Activated CD8-positive, alpha-beta T cell treated with anti-CD3 and anti-CD28 coated beads, Interleukin-2, amount 10 ng/mL, durations not matched to agents 7 days and 5 days (primary cell): Measurements from ENCODE around the gene MTMR10. TPM values are rescaled to one million over a fixed set of nuclear protein-coding genes. Genes with fewer than 3 reads are reported as not detected.

Experiments used
- ATAC-seq: fragments of 150-1000 bp; cut with Tn5 transposase; one replicate; pipeline ENCODE4 v1.10.0; 2021; ENCODE audit warnings: moderate library complexity
- CTCF ChIA-PET: fragments of 350-600 bp; sonication (Branson Sonifier 250); formaldehyde crosslinking; loops from one replicate; lab custom pipeline; 2021; ENCODE audit warnings: antibody characterized with exemption; lab: Charles Lee
- POLR2A ChIA-PET: fragments of 350-600 bp; sonication (Branson Sonifier 250); formaldehyde crosslinking; loops from one replicate; lab custom pipeline; 2021; ENCODE audit warnings: antibody characterized with exemption; lab: Charles Lee
- DNase-seq: peaks from one replicate; pipeline ENCODE4 v3.0.0-alpha.2; 2020
- H3K27ac Mint-ChIP-seq: one replicate; pipeline ENCODE4 v1.8.0; 2021; ENCODE audit warnings: mild to moderate bottlenecking, mixed read lengths
- H3K27me3 Mint-ChIP-seq: one replicate; pipeline ENCODE4 v1.8.0; 2021; ENCODE audit warnings: low read depth, mixed read lengths
- H3K36me3 Mint-ChIP-seq: one replicate; pipeline ENCODE4 v1.8.0; 2021; ENCODE audit warnings: low read depth, mixed read lengths
- H3K4me1 Mint-ChIP-seq: one replicate; pipeline ENCODE4 v1.8.0; 2021; ENCODE audit warnings: low read depth, mixed read lengths
- H3K4me3 Mint-ChIP-seq: one replicate; pipeline ENCODE4 v1.8.0; 2021; ENCODE audit warnings: mild to moderate bottlenecking, mixed read lengths
- H3K9me3 Mint-ChIP-seq: one replicate; pipeline ENCODE4 v1.8.0; 2022; ENCODE audit warnings: mixed read lengths; ENCODE audit not compliant: insufficient read depth
- total RNA-seq, 2 experiments: library from RNA; stranded (reverse); gene quantifications; one replicate each; pipeline ENCODE4 v1.2.3, GENCODE V29; 2021

The MTMR10 gene, protein sequence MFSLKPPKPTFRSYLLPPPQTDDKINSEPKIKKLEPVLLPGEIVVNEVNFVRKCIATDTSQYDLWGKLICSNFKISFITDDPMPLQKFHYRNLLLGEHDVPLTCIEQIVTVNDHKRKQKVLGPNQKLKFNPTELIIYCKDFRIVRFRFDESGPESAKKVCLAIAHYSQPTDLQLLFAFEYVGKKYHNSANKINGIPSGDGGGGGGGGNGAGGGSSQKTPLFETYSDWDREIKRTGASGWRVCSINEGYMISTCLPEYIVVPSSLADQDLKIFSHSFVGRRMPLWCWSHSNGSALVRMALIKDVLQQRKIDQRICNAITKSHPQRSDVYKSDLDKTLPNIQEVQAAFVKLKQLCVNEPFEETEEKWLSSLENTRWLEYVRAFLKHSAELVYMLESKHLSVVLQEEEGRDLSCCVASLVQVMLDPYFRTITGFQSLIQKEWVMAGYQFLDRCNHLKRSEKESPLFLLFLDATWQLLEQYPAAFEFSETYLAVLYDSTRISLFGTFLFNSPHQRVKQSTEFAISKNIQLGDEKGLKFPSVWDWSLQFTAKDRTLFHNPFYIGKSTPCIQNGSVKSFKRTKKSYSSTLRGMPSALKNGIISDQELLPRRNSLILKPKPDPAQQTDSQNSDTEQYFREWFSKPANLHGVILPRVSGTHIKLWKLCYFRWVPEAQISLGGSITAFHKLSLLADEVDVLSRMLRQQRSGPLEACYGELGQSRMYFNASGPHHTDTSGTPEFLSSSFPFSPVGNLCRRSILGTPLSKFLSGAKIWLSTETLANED
- total RNA-seq, result 10 to 100 TPM; 21.9 to 22.3 TPM

DNA sequence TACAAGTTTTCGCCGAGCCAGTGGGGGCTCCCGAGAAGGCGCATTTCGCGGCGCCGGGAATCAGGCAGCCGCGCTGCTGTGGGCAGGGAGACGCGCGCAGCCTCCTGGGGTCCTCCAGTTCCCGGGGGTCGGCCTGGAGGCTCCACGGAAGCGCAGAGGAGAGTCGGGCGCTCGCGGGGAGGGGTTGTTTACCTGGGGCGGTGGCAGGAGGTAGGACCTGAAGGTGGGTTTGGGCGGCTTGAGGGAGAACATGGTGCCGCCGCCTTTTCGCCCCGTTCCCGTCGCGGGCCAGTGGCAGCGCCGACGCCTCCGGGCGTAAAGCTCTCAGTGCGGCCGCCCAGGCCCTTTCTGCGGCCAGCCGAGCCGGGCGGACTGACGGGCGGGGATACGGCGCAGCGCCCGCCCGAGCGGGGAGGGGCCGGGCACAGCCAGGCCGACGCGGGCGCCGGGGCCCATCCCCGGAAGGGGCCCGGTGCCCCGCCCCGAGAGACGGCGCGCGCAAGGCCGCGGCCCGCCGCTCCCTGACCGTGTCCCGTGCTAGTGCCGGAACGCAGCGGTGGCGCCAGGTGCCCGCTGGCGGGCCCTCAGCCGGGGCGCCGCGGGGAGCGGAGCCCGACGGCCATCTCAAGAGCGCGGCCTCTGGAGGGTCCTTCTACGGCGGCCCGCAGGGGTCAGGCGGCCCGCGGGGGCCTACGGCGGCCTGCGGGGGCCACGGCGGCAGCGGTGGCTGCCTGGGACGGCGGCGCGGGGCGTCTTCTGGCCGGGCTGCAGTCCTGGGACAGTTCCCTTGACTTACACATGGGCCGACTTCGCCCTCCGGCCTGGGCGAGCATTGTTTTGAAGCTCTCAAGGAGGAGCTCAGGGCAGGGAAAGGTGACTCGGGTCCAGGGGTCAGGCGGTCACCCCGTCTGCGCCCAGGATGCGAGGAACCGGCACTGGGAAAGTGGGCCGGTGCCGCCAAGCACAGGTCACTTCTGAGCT is at the start of gene MTMR10:
TSS of gene MTMR10 (minus strand) at position 374 of the 981 bp plus-strand sequence. CDS start at position 252, 122 bp downstream.
- ATAC-seq (peak; percentile 96), DNase-seq (peak; percentile 74)
- H3K27me3 Mint-ChIP-seq, result peaks cover 6% of the 10 kb centered on the region
- H3K36me3 Mint-ChIP-seq, result peaks cover 16% of the 10 kb centered on the region
- ChIA-PET POLR2A (interaction anchor here (0.6 to 2.0 kb wide), 12 partner anchors 10 to 164 kb away, joined by 3 to 10 read pairs (median 4); no protein-coding TSS in a partner anchor), CTCF (interaction anchor here (1.0 to 1.8 kb wide), 3 partner anchors 12 to 499 kb away, joined by 3 to 6 read pairs (median 3); no protein-coding TSS in a partner anchor)
- peak within 1 kb of the TSS; percentile 91 for H3K27ac Mint-ChIP-seq
- H3K4me3 Mint-ChIP-seq, result peak within 1 kb of the TSS; percentile 94
- no peaks in the 10 kb centered on the region for H3K9me3 Mint-ChIP-seq
- H3K4me1 Mint-ChIP-seq, result peaks cover 24% of the 10 kb centered on the region

DNA sequence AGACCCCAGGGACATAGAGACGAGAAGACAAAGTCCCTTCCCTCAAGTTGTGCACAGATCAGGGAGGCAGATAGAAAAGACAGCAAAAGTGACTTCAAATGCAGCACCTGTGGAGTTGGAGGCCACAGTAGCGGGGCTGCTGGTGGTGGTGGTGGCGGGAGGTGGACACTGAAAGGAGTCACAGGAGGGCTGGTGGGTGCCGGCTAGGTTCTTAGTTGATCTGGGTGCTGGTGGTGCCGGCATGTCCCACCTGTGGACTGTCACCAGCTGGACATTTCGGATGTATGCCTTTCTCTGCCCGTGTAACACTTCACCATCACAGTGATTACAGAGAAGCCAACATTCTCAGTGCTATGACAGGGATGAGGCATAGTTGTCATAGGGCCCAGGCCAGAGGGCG is 49.2 kb upstream of the MTMR10 start:
- Mint-ChIP-seq H3K9me3 (no peaks in the 10 kb centered on the region), H3K4me1 (no peaks in the 10 kb centered on the region), H3K4me3 (no peak overlapping the region), H3K27me3 (peaks cover 10% of the 10 kb centered on the region), H3K27ac (no peak overlapping the region), H3K36me3 (no peaks in the 10 kb centered on the region)
- POLR2A ChIA-PET, result no interaction called here
- CTCF ChIA-PET, result no interaction called here
- DNase-seq (no peak), ATAC-seq (no peak)

DNA sequence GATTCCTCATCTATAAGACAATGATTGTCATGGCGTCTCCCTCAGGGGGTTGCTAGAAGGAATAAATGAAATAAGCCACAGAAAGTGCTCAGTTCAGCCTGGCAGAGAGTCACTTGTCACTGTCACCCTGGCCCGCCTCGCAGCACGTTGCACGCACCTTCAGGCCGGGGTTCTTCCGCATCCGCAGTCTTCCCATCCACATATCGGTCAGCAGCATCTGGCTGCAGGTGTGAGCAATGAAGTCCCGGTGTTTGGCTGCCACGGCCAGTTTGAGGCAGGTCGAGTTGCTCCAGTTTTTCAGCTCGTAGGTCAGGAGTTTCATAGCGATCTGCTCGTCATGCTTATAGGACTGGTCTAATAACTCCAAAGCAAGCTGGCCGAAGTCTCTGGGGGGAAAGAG is 48.5 kb upstream of the MTMR10 start:
- peak; percentile 8 for DNase-seq
- ChIA-PET POLR2A (no interaction called here), CTCF (interaction anchor here (0.6 kb wide), 1 partner anchor 16 kb away, joined by 3 read pairs; no protein-coding TSS in a partner anchor)
- no peaks in the 10 kb centered on the region for H3K4me1 Mint-ChIP-seq
- H3K27ac Mint-ChIP-seq, result no peak overlapping the region
- ATAC-seq, result no peak
- H3K36me3 Mint-ChIP-seq, result no peaks in the 10 kb centered on the region
- H3K9me3 Mint-ChIP-seq, result no peaks in the 10 kb centered on the region
- H3K4me3 Mint-ChIP-seq, result no peak overlapping the region
- H3K27me3 Mint-ChIP-seq, result peaks cover 9% of the 10 kb centered on the region

DNA sequence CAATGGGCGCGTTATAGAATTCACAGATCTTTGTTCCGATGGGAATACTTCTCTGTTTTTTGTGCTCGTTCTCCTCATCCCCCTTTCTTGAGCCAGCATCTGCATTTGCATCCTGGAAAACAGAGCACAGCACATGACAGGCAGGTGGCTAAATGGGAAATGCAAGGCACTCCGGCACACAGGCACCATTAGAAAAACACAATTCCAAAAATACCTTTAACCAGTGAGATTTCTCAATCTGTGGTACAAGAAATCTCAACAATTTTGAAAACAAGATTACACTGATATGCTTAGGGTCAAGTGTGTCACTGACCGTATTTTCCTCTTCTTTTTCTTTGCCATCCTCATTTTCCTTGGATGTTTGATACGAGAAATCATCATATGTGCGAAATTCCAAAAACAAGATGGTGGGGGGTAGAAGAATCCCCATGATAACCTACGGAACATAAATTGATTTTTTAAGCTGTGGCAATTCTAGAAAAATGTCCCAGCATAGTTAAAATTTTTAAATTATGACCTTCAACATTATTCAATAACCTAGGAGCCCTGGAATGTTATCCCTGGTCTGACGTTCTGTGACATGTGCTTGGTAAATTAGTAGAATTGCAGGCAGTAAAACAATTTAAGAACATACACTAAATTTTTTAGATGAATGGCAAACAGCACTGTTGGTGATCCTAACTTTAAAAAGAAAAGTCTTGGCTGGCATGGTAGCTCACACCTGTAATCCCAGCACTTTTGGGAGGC is 46.5 kb upstream of the MTMR10 start:
- H3K36me3 Mint-ChIP-seq, result no peaks in the 10 kb centered on the region
- CTCF ChIA-PET, result no interaction called here

DNA sequence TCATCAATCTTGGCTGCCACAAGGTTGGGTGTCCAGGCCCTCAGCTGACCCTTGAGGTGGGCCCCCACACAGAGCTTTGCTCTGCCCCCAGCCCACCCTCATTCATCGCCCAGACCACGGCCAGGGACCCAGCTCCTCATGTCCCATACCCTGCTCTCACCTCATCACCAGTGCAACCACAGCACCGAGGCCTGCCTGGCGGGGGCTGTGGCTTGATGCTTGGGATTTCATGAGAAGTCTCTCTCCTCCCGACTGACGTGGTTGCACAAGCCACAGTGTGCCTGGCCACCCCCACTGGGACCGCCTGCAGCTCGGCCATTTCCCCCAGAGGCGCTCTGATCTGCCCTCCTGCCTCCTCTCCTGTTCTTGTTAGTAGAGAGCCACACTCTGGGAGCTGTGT is 45.4 kb upstream of the MTMR10 start:
- Mint-ChIP-seq H3K4me3 (no peak overlapping the region), H3K27ac (no peak overlapping the region)
- no peak for ATAC-seq

More for the DNA sequence above, 46.5 kb upstream of the MTMR10 start:
- POLR2A ChIA-PET, result no interaction called here
- DNase-seq (no peak), ATAC-seq (no peak)
- no peak overlapping the region for H3K27ac Mint-ChIP-seq
- no peaks in the 10 kb centered on the region for H3K4me1 Mint-ChIP-seq
- peaks cover 2% of the 10 kb centered on the region for H3K27me3 Mint-ChIP-seq
- H3K4me3 Mint-ChIP-seq, result no peak overlapping the region
- H3K9me3 Mint-ChIP-seq, result no peaks in the 10 kb centered on the region

DNA sequence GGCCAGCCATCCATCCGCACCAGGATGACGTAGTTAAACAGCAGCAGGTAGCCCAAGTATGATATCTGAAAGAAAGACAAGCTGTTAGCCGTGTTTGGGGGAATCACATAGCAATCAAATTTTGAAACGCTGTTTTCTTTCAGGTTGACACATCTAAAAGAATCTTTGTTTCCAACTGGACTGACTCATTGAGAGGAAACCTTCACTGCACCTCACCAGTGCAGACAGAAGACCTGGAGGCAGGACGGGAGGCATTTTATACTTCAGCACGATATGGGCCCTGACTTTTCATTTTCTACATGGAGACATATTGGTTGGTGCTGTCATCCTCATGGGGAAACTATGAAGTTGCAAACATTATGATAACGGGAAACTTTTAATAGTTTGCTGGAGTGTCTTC is 44.2 kb upstream of the MTMR10 start:
- Mint-ChIP-seq H3K4me1 (peaks cover 9% of the 10 kb centered on the region), H3K4me3 (no peak overlapping the region), H3K27me3 (no peaks in the 10 kb centered on the region), H3K9me3 (no peaks in the 10 kb centered on the region), H3K27ac (no peak overlapping the region), H3K36me3 (no peaks in the 10 kb centered on the region)
- ATAC-seq (no peak), DNase-seq (no peak)
- POLR2A ChIA-PET, result no interaction called here
- CTCF ChIA-PET, result no interaction called here

More for the DNA sequence above, 45.4 kb upstream of the MTMR10 start:
- H3K4me1 Mint-ChIP-seq, result peaks cover 2% of the 10 kb centered on the region
- peaks cover 2% of the 10 kb centered on the region for H3K27me3 Mint-ChIP-seq
- no peaks in the 10 kb centered on the region for H3K9me3 Mint-ChIP-seq
- ChIA-PET CTCF (no interaction called here), POLR2A (no interaction called here)
- no peak for DNase-seq
- H3K36me3 Mint-ChIP-seq, result no peaks in the 10 kb centered on the region

DNA sequence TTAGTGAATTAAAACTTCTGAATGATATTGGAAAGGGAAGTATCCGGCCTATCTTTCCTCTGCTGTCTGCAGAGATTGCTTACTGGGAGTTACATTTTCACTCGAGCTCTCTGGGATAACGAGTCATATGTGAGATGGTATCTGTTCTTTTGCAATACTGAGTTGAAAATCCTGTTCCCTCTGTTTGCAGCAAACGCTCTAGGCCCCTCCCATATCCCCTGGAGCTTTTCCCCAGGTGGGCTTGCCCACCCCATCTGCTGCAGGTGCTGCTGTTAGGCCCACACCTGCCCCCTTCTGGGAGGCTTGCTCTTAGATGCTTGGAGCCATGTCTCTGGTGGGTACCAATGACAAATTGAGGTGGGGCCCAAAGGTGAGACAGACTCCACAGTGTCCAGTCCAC is 42.7 kb upstream of the MTMR10 start:
- Mint-ChIP-seq H3K27me3 (peaks cover 5% of the 10 kb centered on the region), H3K4me1 (peaks cover 9% of the 10 kb centered on the region), H3K9me3 (no peaks in the 10 kb centered on the region), H3K27ac (no peak overlapping the region), H3K4me3 (no peak overlapping the region), H3K36me3 (no peaks in the 10 kb centered on the region)
- ATAC-seq (no peak), DNase-seq (no peak)
- ChIA-PET CTCF (no interaction called here), POLR2A (no interaction called here)

DNA sequence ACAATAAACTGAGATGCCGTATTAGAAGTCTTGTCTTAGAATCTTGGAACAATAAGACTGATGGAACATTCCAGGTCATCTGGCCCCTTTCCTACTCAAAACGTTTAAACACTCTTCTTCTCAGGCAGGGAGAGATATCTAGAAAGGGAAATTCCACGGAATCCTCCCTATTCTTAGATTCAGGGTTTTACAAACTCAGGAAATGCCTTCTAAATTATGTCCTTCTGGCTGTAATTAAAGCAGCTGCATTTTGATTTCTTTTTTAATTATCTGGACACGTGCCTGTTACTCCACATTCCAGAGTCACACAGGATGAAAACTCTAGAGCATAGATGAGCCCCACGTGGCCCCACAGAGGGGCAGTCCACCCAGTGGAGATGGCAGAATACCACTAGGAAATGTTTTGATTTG is 41.5 kb upstream of the MTMR10 start:
- ChIA-PET CTCF (no interaction called here), POLR2A (no interaction called here)
- H3K27me3 Mint-ChIP-seq, result peaks cover 10% of the 10 kb centered on the region

DNA sequence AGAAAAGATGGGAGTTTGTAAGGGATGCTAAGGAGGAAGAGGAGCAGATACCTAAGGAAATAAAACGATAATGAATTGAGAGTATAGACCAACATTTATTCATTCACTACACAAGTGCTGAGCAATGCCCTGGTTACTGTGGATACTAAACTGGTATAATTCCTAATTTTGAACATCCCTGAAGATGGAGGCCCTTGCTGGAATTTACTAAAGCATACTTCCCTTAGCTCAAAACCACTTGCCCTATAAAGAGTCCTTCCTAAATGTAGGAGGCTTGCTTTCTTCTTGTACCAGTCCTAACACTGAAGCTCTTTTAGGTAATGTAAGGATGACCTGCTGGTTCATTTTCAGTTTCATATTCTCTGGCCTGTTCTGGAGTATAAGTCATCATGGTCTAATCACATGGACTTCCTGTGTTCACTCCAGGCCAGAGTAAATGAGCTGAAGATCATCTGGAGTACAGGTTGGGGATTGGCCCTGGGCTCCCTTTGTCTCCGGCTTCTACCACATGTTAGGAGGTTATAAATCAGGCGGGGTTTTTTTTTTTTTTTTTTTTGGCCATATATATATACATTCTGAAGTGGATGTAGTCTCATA is 40.1 kb upstream of the MTMR10 start:
- Mint-ChIP-seq H3K9me3 (no peaks in the 10 kb centered on the region), H3K27ac (no peak overlapping the region), H3K36me3 (no peaks in the 10 kb centered on the region), H3K4me3 (no peak overlapping the region), H3K4me1 (peaks cover 13% of the 10 kb centered on the region), H3K27me3 (peaks cover 10% of the 10 kb centered on the region)
- no peak for ATAC-seq
- ChIA-PET CTCF (interaction anchor here (0.9 kb wide), 1 partner anchor 18 kb away, joined by 3 read pairs; no protein-coding TSS in a partner anchor), POLR2A (no interaction called here)
- no peak for DNase-seq

More for the DNA sequence above, 41.5 kb upstream of the MTMR10 start:
- peaks cover 11% of the 10 kb centered on the region for H3K4me1 Mint-ChIP-seq
- H3K4me3 Mint-ChIP-seq, result no peak overlapping the region
- H3K9me3 Mint-ChIP-seq, result no peaks in the 10 kb centered on the region
- no peak overlapping the region for H3K27ac Mint-ChIP-seq
- no peaks in the 10 kb centered on the region for H3K36me3 Mint-ChIP-seq
- no peak for ATAC-seq
- no peak for DNase-seq

DNA sequence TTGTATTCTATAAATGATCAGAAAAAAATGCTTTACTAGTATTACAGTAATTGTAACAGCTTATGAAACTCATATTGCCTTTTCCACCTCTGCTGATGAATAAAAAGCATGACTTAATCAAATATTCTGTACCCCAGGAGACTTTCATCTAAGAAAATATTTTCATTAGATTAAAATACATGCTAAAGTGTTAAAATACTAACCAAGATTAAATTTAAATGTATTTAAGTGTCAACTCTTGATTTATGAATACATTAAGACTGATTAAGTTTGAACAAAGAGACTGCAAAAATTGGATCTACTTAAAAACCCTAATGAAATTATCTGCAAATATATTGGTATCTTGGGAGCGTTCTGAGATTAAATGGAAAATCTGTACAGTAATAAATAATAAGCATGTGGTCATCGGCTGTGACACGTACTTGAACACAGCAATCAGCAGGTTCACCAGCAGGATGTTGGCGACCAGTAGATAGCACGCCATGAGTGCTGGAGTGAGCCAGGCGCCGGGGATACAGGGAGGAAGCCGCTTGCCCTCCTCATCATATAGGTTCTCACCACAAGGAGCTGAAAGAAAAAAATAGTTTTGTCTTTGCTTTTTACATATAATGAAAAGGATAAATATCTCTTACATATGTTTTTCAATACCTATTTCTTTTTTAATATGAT is 36.6 kb upstream of the MTMR10 start:
- POLR2A ChIA-PET, result interaction anchor here (0.6 kb wide), 1 partner anchor 36 kb away, joined by 3 read pairs; no protein-coding TSS in a partner anchor
- CTCF ChIA-PET, result interaction anchor here (1.1 to 2.8 kb wide), 2 partner anchors 22 to 100 kb away, joined by 3 to 12 read pairs; no protein-coding TSS in a partner anchor
- H3K4me3 Mint-ChIP-seq, result no peak overlapping the region

More for the DNA sequence above, 36.6 kb upstream of the MTMR10 start:
- Mint-ChIP-seq H3K4me1 (peaks cover 15% of the 10 kb centered on the region), H3K27me3 (peaks cover 15% of the 10 kb centered on the region), H3K36me3 (no peaks in the 10 kb centered on the region), H3K9me3 (no peaks in the 10 kb centered on the region), H3K27ac (no peak overlapping the region)
- ATAC-seq (no peak), DNase-seq (no peak)
